ENCODE data around the gene GPR35.

GPR35 gene

GRCh38 chr2:240622531-240623235, 2.6 kb upstream of the GPR35 start:
- DNase-seq (ENCODE audit: extremely low read depth in 1 of 2, low read depth in 1 of 2), result no peak

- DNase-seq (ENCODE audit: extremely low read depth in 1 of 2, low read depth in 1 of 2), result no peak
Observed at GRCh38 chr2:240623531-240624010, 1.7 kb upstream of the GPR35 start.

- DNase-seq (ENCODE audit: extremely low read depth in 1 of 2, low read depth in 1 of 2), result no peak
Observed at GRCh38 chr2:240624011-240624949, 1.0 kb upstream of the GPR35 start.

GRCh38 chr2:240626531-240627300, 1.4 kb downstream of the GPR35 start:
- DNase-seq (ENCODE audit: extremely low read depth in 1 of 2, low read depth in 1 of 2), result no peak

- no peak for DNase-seq (ENCODE audit: extremely low read depth in 1 of 2, low read depth in 1 of 2)
Observed at GRCh38 chr2:240627736-240628506, 2.6 kb downstream of the GPR35 start.

- no peak for DNase-seq (ENCODE audit: extremely low read depth in 1 of 2, low read depth in 1 of 2)
Observed at GRCh38 chr2:240628507-240628807, 3.2 kb downstream of the GPR35 start.

GRCh38 chr2:240628808-240629618, 3.7 kb downstream of the GPR35 start:
- no peak for DNase-seq (ENCODE audit: extremely low read depth in 1 of 2, low read depth in 1 of 2)

GRCh38 chr2:240629619-240629967, 4.3 kb downstream of the GPR35 start:
- DNase-seq (ENCODE audit: extremely low read depth in 1 of 2, low read depth in 1 of 2), result no peak

GRCh38 chr2:240629968-240630770, 4.9 kb downstream of the GPR35 start:
- no peak for DNase-seq (ENCODE audit: extremely low read depth in 1 of 2, low read depth in 1 of 2)

- DNase-seq (ENCODE audit: extremely low read depth in 1 of 2, low read depth in 1 of 2), result no peak
Observed at GRCh38 chr2:240630771-240631547, 5.7 kb downstream of the GPR35 start.

- DNase-seq (ENCODE audit: extremely low read depth in 1 of 2, low read depth in 1 of 2), result no peak
Observed at GRCh38 chr2:240631548-240632305, 6.4 kb downstream of the GPR35 start.

- no peak for DNase-seq (ENCODE audit: extremely low read depth in 1 of 2, low read depth in 1 of 2)
Observed at GRCh38 chr2:240632306-240632721, 7.0 kb downstream of the GPR35 start.

GRCh38 chr2:240635121-240635997, 10.1 kb downstream of the GPR35 start:
- no peak for DNase-seq (ENCODE audit: extremely low read depth in 1 of 2, low read depth in 1 of 2)

- no peak for DNase-seq (ENCODE audit: extremely low read depth in 1 of 2, low read depth in 1 of 2)
Observed at GRCh38 chr2:240635998-240636547, 10.8 kb downstream of the GPR35 start.

- DNase-seq (ENCODE audit: extremely low read depth in 1 of 2, low read depth in 1 of 2), result no peak
Observed at GRCh38 chr2:240636563-240637115, 11.4 kb downstream of the GPR35 start.
